HT1080 (cell line): ENCODE data around the gene TGM6. TPM values are rescaled to one million over a fixed set of nuclear protein-coding genes. Genes with fewer than 3 reads are reported as not detected.

Experiments used
- small RNA-seq: library from RNA; depleted of rRNA; stranded (forward); fragments of <200 nt; gene quantifications from one replicate; pipeline ENCODE3, GENCODE V24; 2014
- total RNA-seq: library from RNA; depleted of rRNA; stranded (reverse); fragments of >200 nt; shearing (Covaris generic); gene quantifications from 2 replicates; pipeline ENCODE4 v1.2.3, GENCODE V29; 2014; rRNA removed

The TGM6 gene
- total RNA-seq, 1 experiment from 2014 or later: not detected

Small RNA genes lying within 50 kb of the gene (small RNA-seq; reads per million reads assigned to genes)
- gene RF00019: not detected

Other genes with a start within 250 kb of the TGM6 start
- gene TGM3, start 84.9 kb upstream of the TGM6 start, total RNA-seq: not detected in 2 replicates
- 674 and 709 TPM in 2 replicates for gene SNRPB, start 89.9 kb downstream of the TGM6 start, total RNA-seq
- 12.8 and 19.6 TPM in 2 replicates for gene ZNF343, start 128.0 kb downstream of the TGM6 start, total RNA-seq
- not detected in 2 replicates for gene TMC2, start 155.7 kb downstream of the TGM6 start, total RNA-seq